Measurements from ENCODE around the gene VSTM4. TPM values are rescaled to one million over a fixed set of nuclear protein-coding genes. Genes with fewer than 3 reads are reported as not detected.

VSTM4 gene
- total RNA-seq, 1 experiment from 2014 or later = 0.07 TPM

DNA sequence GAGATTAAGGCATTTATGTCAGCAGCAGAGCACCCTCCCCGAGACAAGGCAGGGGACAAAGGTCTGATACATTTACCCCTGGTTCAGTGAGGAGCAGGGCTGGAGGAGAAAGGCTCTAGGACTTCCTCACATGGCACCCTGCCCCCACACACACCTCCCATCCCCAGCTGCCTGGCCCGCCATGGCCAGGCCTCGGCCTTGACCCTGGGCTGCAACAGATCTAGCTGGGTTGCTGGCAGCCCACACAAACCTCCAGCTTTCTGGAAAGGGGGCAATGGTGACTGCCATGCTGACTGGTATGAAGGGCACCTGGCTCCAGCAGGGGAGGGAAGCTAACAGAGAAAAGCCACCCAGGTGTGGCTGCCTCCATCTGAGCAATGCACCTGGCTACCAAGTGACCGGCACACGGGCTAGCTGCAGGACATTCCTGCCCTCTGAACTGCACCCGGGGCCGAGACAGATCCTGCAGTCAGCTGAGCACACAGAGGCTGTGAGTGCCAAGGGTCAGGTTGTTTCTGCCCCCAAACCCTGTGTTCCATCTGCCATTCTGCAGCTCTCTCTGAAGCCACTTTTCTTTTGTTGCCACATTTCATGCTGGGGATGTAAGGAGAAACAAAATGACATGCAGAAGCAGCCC lies 89.9 kb downstream of the VSTM4 start:
- Histone ChIP-seq H3K9me2 (ENCODE audit: insufficient read depth) (no peaks in the 10 kb centered on the region), H3K4me2 (ENCODE audit: low read length) (no peak overlapping the region), H3K9me3 (ENCODE audit: control insufficient read depth in 1 of 2, insufficient read depth in 1 of 2, low read depth in 1 of 2, low read length in 2 of 2) (no peaks in the 10 kb centered on the region), H3K36me3 (ENCODE audit: control insufficient read depth in 1 of 2, insufficient read depth in 2 of 2, low read length in 2 of 2) (no peaks in the 10 kb centered on the region), H3K4me3 (replicated peaks in 1 of 2; ENCODE audit: low read depth in 1 of 2, low read length in 2 of 2) (no peak overlapping the region), H3K9ac (ENCODE audit: low read length) (no peak overlapping the region), H4K20me1 (ENCODE audit: insufficient read depth) (no peaks in the 10 kb centered on the region), H3K4me1 (ENCODE audit: control insufficient read depth in 1 of 2, insufficient read depth in 2 of 2, low read length in 2 of 2) (no peaks in the 10 kb centered on the region), H2AFZ (ENCODE audit: low read depth, low read length, poor library complexity, severe bottlenecking) (no peak overlapping the region), H3K27ac (ENCODE audit: low read depth, low read length) (no peak overlapping the region), H3K79me2 (ENCODE audit: insufficient read depth, low read length) (no peaks in the 10 kb centered on the region), H3K27me3 (ENCODE audit: insufficient read depth, low read length) (peaks cover 54% of the 10 kb centered on the region)
- ChIA-PET RAD21 (ENCODE audit: low non-redundant PET in 1 of 2, low total read pairs in 2 of 2, uncharacterized antibody in 2 of 2, unreplicated experiment in 2 of 2) (no interaction called here), CTCF (no interaction called here), POLR2A (no interaction called here)
- no peak for TF ChIP-seq ZNF274 (IDR thresholded peaks at IDR 0.05; ENCODE audit: low read depth, low read length)
- no peak for TF ChIP-seq ZFX (IDR thresholded peaks at IDR 0.05)
- no peak for TF ChIP-seq POLR2A (IDR thresholded peaks at IDR 0.05; ENCODE audit: borderline replicate concordance, extremely low read depth, insufficient read depth, insufficient read length)
- TF ChIP-seq TCF7L2 (IDR thresholded peaks at IDR 0.05; ENCODE audit: borderline replicate concordance, extremely low read depth, insufficient read depth, insufficient read length) = no peak
- TF ChIP-seq, protein P1, sequence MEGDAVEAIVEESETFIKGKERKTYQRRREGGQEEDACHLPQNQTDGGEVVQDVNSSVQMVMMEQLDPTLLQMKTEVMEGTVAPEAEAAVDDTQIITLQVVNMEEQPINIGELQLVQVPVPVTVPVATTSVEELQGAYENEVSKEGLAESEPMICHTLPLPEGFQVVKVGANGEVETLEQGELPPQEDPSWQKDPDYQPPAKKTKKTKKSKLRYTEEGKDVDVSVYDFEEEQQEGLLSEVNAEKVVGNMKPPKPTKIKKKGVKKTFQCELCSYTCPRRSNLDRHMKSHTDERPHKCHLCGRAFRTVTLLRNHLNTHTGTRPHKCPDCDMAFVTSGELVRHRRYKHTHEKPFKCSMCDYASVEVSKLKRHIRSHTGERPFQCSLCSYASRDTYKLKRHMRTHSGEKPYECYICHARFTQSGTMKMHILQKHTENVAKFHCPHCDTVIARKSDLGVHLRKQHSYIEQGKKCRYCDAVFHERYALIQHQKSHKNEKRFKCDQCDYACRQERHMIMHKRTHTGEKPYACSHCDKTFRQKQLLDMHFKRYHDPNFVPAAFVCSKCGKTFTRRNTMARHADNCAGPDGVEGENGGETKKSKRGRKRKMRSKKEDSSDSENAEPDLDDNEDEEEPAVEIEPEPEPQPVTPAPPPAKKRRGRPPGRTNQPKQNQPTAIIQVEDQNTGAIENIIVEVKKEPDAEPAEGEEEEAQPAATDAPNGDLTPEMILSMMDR (IDR thresholded peaks at IDR 0.05 in 2 of 3, conservative IDR thresholded peaks at IDR 0.05 in 1 of 3; ENCODE audit: borderline replicate concordance in 1 of 3, insufficient read depth in 1 of 3, low read depth in 2 of 3, low read length in 2 of 3) = no peak
- TF ChIP-seq CEBPB (IDR thresholded peaks at IDR 0.05; ENCODE audit: low read depth) = no peak
- TF ChIP-seq, protein P2, sequence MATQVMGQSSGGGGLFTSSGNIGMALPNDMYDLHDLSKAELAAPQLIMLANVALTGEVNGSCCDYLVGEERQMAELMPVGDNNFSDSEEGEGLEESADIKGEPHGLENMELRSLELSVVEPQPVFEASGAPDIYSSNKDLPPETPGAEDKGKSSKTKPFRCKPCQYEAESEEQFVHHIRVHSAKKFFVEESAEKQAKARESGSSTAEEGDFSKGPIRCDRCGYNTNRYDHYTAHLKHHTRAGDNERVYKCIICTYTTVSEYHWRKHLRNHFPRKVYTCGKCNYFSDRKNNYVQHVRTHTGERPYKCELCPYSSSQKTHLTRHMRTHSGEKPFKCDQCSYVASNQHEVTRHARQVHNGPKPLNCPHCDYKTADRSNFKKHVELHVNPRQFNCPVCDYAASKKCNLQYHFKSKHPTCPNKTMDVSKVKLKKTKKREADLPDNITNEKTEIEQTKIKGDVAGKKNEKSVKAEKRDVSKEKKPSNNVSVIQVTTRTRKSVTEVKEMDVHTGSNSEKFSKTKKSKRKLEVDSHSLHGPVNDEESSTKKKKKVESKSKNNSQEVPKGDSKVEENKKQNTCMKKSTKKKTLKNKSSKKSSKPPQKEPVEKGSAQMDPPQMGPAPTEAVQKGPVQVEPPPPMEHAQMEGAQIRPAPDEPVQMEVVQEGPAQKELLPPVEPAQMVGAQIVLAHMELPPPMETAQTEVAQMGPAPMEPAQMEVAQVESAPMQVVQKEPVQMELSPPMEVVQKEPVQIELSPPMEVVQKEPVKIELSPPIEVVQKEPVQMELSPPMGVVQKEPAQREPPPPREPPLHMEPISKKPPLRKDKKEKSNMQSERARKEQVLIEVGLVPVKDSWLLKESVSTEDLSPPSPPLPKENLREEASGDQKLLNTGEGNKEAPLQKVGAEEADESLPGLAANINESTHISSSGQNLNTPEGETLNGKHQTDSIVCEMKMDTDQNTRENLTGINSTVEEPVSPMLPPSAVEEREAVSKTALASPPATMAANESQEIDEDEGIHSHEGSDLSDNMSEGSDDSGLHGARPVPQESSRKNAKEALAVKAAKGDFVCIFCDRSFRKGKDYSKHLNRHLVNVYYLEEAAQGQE (IDR thresholded peaks at IDR 0.05; ENCODE audit: low read depth) = no peak
- TF ChIP-seq ELF1 (IDR thresholded peaks at IDR 0.05; ENCODE audit: borderline replicate concordance, low read depth) = no peak
- no peak for TF ChIP-seq RAD21 (IDR thresholded peaks at IDR 0.05; ENCODE audit: low read depth)
- TF ChIP-seq EZH2 (IDR thresholded peaks at IDR 0.05) = no peak
- TF ChIP-seq, protein P3, sequence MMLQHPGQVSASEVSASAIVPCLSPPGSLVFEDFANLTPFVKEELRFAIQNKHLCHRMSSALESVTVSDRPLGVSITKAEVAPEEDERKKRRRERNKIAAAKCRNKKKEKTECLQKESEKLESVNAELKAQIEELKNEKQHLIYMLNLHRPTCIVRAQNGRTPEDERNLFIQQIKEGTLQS (IDR thresholded peaks at IDR 0.05) = no peak
- TF ChIP-seq YY1 (IDR thresholded peaks at IDR 0.05; ENCODE audit: extremely low read depth, insufficient replicate concordance, low read depth, low read length) = no peak
- no peak for TF ChIP-seq POLR2AphosphoS5 (IDR thresholded peaks at IDR 0.05; ENCODE audit: low read depth, low read length)
- TF ChIP-seq FOSL1 (IDR thresholded peaks at IDR 0.05; ENCODE audit: low read depth) = no peak
- no peak for TF ChIP-seq EGR1 (IDR thresholded peaks at IDR 0.05; ENCODE audit: low read depth)
- TF ChIP-seq SP1 (IDR thresholded peaks at IDR 0.05; ENCODE audit: low read depth) = no peak
- TF ChIP-seq, protein P4, sequence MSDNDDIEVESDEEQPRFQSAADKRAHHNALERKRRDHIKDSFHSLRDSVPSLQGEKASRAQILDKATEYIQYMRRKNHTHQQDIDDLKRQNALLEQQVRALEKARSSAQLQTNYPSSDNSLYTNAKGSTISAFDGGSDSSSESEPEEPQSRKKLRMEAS (IDR thresholded peaks at IDR 0.05) = no peak
- ATAC-seq (no peak), DNase-seq (ENCODE audit: low read depth, low spot score) (no peak)
- intact Hi-C loops (cut with micrococcal nuclease) = no loop called here
- BruUV-seq (replicated peaks) = no TSS peak
